HFFc6 (cell line): ENCODE data around the gene WDR27. TPM values are rescaled to one million over a fixed set of nuclear protein-coding genes. Genes with fewer than 3 reads are reported as not detected.

ENCODE experiments used
- DNase-seq: peaks from one replicate; pipeline ENCODE4 v3.0.0-alpha.2; 2018
- H3K27ac Mint-ChIP-seq: 2 replicates; pipeline ENCODE4 v1.8.0; 2020; ENCODE audit warnings: mild to moderate bottlenecking, mixed read lengths
- H3K27me3 Mint-ChIP-seq: 2 replicates; pipeline ENCODE4 v1.8.0; 2021; ENCODE audit warnings: mild to moderate bottlenecking, moderate library complexity, mixed read lengths; ENCODE audit not compliant: insufficient read depth
- H3K36me3 Mint-ChIP-seq: 2 replicates; pipeline ENCODE4 v1.8.0; 2021; ENCODE audit warnings: low read depth, mixed read lengths
- H3K4me1 Mint-ChIP-seq: 2 replicates; pipeline ENCODE4 v1.8.0; 2020; ENCODE audit warnings: low read depth, mixed read lengths
- H3K4me3 Mint-ChIP-seq: 2 replicates; pipeline ENCODE4 v1.8.0; 2020; ENCODE audit warnings: mild to moderate bottlenecking, moderate library complexity, mixed read lengths
- H3K9me3 Mint-ChIP-seq: 2 replicates; pipeline ENCODE4 v1.8.0; 2020; ENCODE audit warnings: mild to moderate bottlenecking, mixed read lengths
- CTCF ChIP-seq: fragments of 200-600 bp; sonication (generic); IDR thresholded peaks from 2 replicates; pipeline ENCODE4 v1.5.0; 2021; ENCODE audit warnings: antibody characterized with exemption, mild to moderate bottlenecking
- total RNA-seq, 6 experiments: library from RNA; stranded (reverse); fragmentation: NEBNext Ultra II Directional; extraction: Animal tissue kit (Norgen Biotek cat#: 25700); gene quantifications; 2 replicates in 1 of 6; 3 replicates in 5 of 6; pipeline ENCODE4 v1.2.3, GENCODE V29; 2021

The WDR27 gene
- total RNA-seq, 6 experiments from 2014 or later: 10.0 to 15.8 (median 12.1) TPM

DNA sequence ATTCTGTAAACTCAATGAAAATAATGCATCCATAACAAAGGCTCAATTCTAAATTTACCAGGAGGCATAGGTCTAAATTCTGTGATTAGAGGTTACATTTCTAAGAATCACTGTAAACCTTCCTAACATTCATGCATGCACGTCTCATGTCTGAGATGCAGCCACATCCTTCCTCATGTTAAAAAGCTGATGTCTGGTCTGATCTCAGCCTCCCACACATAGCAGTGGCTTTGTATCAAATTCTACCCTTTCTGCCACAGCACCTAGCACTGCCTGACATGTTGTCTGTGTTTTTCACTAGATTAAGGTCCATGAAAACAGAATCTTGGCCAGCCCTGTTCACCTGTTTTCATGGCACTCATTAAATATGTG lies 171.1 kb downstream of the WDR27 start:
- Mint-ChIP-seq H3K36me3 (peaks cover 18% of the 10 kb centered on the region), H3K27ac (peak overlapping the region; percentile 89), H3K27me3 (peaks cover 3% of the 10 kb centered on the region; the same call in 1 of the 2 replicates), H3K4me1 (peaks cover 52% of the 10 kb centered on the region), H3K9me3 (peaks cover 23% of the 10 kb centered on the region), H3K4me3 (peak overlapping the region; percentile 66)
- no peak for DNase-seq
- no peak for TF ChIP-seq CTCF

GRCh38 chr6:169529931-169530751 lies 171.7 kb downstream of the WDR27 start:
- peak overlapping the region; percentile 89 for H3K27ac Mint-ChIP-seq
- peaks cover 51% of the 10 kb centered on the region for H3K4me1 Mint-ChIP-seq
- H3K36me3 Mint-ChIP-seq: peaks cover 15% of the 10 kb centered on the region
- peaks cover 3% of the 10 kb centered on the region; the same call in 1 of the 2 replicates for H3K27me3 Mint-ChIP-seq
- H3K4me3 Mint-ChIP-seq: peak overlapping the region; percentile 66
- DNase-seq: peak; percentile 84
- no peak for TF ChIP-seq CTCF
- H3K9me3 Mint-ChIP-seq: peaks cover 18% of the 10 kb centered on the region

DNA sequence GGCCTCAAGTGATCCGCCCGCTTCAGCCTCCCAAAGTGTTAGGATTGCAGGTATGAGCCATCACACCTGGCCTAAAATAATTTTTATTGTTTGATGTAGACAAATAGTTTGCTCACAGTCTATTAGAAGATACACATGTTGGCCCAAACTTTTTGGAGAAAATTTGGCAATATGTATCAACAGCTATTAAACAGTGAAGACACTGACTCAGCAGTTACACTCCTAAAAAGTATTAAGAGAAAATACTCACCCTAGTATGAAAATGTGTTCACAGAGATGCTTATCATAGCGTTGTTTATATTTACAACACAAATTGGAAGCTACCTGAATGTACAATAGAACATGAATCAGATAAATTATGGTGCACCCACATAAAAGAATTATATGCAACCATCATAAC lies 173.1 kb downstream of the WDR27 start:
- H3K27ac Mint-ChIP-seq: peak overlapping the region; percentile 63
- H3K4me3 Mint-ChIP-seq: no peak overlapping the region
- peaks cover 3% of the 10 kb centered on the region; the same call in 1 of the 2 replicates for H3K27me3 Mint-ChIP-seq
- peaks cover 51% of the 10 kb centered on the region for H3K4me1 Mint-ChIP-seq
- peaks cover 11% of the 10 kb centered on the region for H3K36me3 Mint-ChIP-seq
- TF ChIP-seq CTCF: no peak
- DNase-seq: no peak
- peaks cover 10% of the 10 kb centered on the region for H3K9me3 Mint-ChIP-seq

DNA sequence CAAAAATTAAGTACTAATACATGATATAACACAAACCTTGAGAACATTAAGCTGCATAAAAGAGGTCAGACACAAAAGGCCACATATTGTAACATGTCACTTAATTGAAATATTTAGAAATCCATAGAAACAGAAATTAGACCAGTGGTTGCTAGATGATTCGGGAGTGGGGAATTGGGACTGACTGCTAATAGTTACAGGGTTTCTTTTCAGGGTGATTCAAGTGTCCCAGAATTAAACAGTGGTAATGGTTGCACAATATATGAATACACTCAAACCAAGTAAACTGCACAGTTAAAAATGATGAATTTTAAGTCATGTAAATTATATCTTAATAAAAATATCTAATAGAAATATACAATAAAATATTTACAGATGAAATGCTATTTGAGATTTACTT lies 174.5 kb downstream of the WDR27 start:
- Mint-ChIP-seq H3K9me3 (no peaks in the 10 kb centered on the region), H3K4me1 (peaks cover 40% of the 10 kb centered on the region), H3K4me3 (no peak overlapping the region), H3K27me3 (peaks cover 3% of the 10 kb centered on the region; the same call in 1 of the 2 replicates), H3K36me3 (no peaks in the 10 kb centered on the region; the same call in 1 of the 2 replicates), H3K27ac (peak overlapping the region; percentile 65)
- TF ChIP-seq CTCF: no peak
- peak; percentile 31 for DNase-seq

GRCh38 chr6:169521825-169522224 lies 180.0 kb downstream of the WDR27 start:
- Mint-ChIP-seq H3K9me3 (peaks cover 6% of the 10 kb centered on the region; the same call in 1 of the 2 replicates), H3K4me1 (peaks cover 2% of the 10 kb centered on the region), H3K27ac (no peak overlapping the region), H3K36me3 (peaks cover 6% of the 10 kb centered on the region), H3K27me3 (peaks cover 2% of the 10 kb centered on the region; the same call in 1 of the 2 replicates), H3K4me3 (no peak overlapping the region)
- no peak for DNase-seq
- no peak for TF ChIP-seq CTCF
